Lung microvascular endothelial cell (primary cell): ENCODE results near the gene ABCC5. TPM values are rescaled to one million over a fixed set of nuclear protein-coding genes. Genes with fewer than 3 reads are reported as not detected.
"Not testable (repeated sequence)": the region's sequence is repeated elsewhere in the genome, so short reads cannot be mapped to it uniquely, and the experiment has no call there.

Experiments
- DNase-seq, 2 donors: peaks; one replicate each; pipeline versions ENCODE4 v3.0.0 to v3.0.0-alpha.2; 2010; ENCODE audit warnings: low read depth in 2 of 2
- total RNA-seq: library from RNA; depleted of rRNA; stranded (reverse); fragments of >200 nt; gene quantifications from 2 replicates; pipeline ENCODE4 v1.2.1, GENCODE V29; 2014

The ABCC5 gene
- total RNA-seq = 8.9 and 10.9 TPM in 2 replicates

DNA sequence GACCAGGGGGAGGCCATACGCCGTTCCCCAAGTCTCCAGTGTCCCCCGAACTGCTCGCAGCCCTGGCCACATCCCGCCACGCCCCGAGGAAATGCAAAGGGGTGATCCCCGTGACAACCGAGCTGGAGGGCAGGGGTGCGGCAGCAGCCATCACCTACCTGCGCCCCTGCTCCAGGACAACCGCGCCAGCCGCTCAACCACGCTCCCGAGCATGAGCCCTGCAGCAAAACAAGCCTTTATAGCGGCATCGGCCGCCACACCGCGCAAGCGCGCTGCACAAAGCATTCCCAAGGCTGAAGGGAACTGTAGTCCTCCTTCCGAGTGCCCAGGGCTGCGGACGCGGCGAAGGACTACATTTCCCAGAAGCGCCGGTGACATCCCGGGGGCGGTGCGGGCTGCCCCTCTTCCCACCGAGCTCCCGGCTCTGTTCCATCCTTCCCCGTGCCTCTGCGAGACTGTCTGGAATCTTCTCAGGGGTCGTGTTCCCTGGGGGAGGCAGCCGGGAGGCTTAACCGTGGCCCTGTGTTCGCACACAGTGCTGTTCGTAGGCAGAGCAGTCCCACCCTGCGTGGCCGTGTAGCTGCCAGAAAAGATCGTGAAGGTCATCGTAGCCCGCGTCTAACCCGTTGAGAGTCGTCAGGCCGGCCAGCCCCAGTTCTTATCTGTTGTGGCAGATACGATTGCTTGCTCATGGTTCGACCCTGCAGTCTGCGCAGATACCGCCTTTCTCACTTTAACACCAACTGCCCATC, at the start of gene ABCC5:
ABCC5 (minus strand) TSS at position 213 of the 752 bp plus-strand sequence. CDS start 3,492 bp downstream, outside the sequence.
- DNase-seq = peak; percentile 93 to 94

DNA sequence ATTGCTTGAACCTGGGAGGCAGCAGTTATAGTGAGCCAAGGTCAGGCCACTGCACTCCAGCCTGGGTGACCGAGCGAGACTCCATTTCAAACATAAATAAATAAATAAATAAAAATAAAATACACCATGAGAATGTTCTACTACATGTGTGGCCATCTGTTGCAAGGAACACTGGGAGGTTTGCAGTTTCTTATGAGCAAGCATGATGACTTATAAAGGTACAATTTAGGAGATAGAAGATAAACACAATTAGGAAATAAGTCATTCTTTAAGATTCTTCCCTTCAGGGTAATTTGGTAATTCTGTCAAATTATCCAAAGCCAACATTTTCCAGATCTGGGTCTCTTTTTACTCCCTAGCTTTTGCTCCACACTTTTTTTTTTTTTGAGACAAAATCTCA, 48.5 kb upstream of the ABCC5 start:
- no peak for DNase-seq

DNA sequence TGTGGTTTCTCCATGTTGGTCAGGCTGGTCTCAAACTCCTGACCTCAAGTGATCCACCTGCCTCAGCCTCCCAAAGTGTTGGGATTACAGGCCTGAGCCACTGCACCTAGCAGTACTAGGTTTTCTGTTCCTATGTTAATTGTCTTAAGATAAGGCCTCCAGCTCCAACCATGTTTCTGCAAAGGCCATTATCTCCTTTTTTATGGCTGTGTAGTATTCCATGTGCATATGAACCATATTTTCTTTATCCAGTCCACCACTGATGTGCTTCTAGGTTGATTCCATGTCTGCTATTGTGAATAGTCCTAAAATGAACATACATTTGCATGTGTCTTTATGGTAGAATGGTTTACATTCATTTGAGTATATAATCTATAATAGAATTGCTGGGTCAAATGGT, 45.0 kb upstream of the ABCC5 start:
- DNase-seq = no peak

DNA sequence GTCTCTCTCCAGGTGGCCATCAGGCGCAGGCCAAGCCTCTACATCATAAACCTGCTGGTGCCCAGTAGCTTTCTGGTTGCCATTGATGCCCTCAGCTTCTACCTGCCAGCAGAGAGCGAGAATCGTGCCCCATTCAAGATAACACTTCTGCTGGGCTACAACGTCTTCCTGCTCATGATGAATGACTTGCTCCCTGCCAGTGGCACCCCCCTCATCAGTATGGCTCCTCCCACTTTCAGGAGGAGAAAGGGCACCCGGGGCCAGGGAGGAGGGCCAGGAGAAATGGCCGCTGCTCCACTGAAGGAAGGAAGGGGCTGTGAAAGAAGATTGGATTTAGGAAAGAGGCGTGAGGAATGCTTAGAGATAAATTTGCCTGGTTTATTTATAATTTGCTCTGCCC, 41.7 kb upstream of the ABCC5 start:
- DNase-seq = no peak

DNA sequence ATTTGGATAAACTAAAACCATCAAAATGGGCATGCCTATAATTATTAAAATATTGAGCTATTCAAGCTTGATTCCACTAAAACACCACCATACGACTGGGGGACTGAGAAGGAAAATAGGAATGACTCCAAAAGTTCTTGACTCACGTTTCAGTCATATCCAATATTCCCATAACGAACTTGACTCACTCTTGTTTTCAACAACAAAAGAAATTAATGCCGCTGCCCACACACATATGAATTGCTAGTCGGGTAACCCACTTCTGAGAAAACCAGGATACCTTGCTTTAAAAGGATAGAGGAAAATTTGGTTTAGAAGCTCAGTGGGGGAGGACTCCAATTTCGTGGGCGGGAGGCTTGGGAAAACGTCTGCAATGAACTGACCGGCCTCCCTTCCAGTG, 40.3 kb upstream of the ABCC5 start:
- no peak for DNase-seq

DNA sequence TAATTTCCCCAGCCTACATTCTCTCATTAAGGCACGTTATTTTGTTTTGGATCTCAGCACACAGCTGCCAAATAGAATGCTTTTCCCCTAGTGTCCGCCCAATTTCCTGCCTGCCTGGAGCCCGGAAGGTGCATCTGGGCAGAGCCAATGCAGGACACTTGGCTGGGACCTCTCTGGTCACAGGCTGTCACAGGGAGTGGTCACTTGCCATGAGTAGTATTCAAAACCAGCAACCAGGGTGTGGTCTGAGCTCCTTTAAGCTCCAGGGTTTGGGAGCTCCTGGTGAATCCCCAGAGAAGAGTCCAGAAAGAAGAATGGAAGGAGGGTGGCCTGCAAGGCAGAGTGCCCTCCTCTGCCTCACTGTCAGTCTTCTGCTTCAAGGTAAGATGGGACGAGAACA, 35.1 kb upstream of the ABCC5 start, which contains the start of gene HTR3C:
HTR3C (plus strand) TSS at position 281 of the 400 bp plus-strand sequence; CDS start at position 315, 34 bp downstream.
- no peak for DNase-seq

DNA sequence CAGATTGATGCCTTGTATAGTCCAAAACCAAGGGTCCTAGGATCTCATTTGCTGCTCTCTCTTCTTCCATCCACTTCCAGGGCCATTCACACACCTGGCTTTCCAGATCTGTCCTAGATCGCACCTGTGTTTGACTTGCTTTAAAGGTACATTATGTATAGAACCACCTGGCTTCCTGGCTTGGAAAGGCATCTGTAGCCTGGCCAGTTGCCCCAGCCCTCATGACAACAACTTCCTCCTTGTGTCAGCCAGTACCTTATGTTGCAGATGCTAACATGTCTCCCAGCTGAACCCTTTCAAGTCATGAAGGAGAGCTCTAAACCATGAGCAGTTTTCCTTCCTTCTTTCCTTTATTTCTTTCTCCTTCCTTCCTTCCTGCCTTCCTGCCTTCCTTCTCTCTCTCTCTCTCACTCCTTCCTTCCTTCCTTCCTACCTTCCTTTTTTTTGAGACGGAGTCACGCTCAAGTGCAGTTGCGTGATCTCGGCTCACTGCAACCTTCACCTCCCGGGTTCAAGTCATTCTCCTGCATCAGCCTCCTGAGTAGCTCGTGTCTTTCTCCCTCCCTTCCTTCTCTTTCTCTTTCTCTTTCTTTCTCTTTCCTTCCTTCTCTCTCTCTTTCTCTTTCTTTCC, 32.6 kb upstream of the ABCC5 start:
- DNase-seq = no peak

DNA sequence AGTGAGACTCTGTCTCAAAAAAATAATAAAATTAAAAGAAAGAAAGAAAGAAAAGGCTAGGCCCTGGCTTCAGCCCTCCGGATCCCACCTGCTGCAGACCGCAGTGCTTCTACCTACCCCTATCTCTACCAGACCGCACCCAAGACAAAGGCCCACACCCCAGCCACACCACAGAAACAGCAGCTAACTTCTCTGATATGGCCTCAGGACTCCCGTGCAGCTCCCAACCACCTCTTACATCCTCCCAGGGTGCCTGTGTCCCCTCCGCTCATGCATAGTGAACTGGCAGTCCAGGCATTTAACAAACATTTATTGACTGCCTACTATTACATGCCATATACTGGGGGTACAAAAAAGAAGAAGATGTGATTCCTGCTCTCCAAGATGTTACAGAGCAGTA, 28.3 kb upstream of the ABCC5 start:
- DNase-seq = no peak

DNA sequence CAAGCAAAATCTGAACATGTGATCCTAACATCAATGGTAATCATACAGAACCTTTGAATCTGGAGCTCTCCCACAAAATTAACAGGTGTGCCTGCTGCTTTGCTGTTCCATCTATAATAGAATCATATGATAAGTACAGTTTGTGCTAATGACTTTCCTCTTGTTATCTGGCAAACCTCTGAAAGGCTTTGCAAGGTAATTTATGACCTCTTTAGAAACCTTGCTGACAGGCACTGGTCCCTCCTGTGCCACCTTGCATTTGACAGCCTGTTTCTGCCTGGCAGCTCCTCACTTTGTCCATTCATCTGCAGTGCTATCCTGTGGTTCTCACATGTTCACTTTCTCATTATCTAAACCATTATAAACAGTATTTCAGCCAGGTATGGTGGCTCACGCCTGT, 24.9 kb upstream of the ABCC5 start:
- DNase-seq = no peak

DNA sequence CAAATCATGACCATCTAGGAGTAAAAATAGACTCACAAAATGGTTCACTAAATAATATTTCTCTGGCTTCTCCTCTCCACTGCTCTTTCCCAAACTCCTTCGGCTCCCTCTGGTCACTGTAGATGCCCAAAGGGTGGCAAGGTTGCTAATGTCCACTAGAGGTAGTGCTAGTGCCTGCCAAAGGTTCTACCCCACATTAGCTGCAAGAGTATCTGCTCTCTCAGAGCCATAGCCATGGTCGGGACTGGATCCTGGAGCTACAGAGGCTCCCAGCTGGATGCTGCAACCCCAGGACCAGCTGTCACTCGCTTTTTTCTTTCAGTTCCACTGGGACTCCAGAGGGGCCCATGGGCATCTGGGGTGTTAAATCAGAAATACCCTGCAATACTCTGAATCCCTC, 22.3 kb upstream of the ABCC5 start:
- peak; percentile 37 to 58 for DNase-seq

DNA sequence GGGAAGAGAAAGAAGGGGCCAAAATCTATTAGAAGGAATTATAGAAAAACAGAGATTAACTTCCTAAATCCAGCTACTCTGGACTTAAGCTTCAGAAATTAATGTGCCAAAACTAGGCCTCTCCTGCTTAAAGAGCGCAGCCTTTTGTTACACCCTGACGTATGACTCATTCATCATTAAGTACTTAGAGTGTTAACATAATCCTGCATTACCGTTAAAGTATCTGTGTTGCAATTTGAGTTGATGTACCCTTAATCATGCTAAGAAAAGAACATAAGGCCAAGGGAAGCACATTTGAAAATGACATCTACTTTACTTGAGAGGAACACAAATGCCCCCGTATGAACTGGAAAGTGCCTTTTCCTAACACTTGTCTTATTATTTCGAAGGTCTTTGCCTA, 21.7 kb upstream of the ABCC5 start:
- DNase-seq = no peak

DNA sequence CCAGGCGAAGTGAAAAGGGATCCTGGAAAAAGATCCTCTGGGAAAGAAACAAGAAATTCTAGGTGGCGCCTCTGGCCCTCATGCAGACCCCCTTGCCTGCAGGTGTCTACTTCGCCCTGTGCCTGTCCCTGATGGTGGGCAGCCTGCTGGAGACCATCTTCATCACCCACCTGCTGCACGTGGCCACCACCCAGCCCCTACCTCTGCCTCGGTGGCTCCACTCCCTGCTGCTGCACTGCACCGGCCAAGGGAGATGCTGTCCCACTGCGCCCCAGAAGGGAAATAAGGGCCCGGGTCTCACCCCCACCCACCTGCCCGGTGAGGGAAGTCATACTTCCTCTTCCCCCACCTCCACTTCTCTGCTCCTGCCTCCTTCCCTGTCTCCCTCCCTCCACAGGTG, 20.6 kb upstream of the ABCC5 start:
- not testable (repeated sequence) for DNase-seq

DNA sequence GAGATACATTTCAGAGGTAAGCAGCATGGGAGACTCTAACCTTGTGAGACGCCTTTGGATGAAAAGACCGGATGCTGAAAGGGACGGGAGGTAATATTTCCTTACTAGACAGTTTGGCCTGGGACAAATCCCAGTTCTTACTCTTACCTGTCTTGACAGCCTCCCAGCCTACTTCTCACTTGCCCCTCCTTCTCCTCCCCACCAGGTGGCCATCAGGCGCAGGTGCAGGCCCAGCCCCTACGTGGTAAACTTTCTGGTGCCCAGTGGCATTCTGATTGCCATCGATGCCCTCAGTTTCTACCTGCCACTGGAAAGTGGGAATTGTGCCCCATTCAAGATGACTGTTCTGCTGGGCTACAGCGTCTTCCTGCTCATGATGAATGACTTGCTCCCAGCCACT, 20.1 kb upstream of the ABCC5 start:
- DNase-seq = no peak

DNA sequence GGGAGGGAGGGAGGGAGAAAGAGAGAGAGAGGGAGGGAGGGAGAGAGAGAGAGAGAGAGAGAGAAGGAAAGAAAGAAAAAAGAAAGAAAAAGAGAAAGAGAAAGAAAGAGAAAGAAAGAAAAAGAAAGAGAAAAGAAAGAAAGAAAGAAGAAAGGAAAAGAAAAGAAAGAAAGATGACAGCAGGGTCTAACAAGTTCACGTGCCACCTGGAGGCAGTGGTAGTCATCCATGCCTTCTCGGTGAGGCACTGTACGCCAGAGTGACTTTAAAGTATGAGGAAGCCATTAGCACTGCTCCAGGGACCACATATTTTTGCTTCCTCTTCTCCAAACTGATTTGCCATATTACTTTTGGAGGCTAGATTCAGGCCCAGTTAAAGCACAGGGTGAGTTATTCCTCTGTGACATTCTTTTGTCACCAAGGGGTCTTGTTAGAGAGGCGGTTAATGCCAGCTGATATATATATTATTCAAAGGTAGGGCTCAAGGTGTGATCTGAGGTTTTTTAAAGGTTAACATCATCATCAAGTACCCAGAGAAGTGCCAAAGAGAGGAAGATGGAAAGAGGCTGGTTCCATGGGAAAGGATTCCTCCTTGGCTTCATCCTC, 13.6 kb upstream of the ABCC5 start, which contains the start of gene HTR3D:
HTR3D (plus strand) TSS at position 556 of the 606 bp plus-strand sequence; CDS start at position 556, 0 bp downstream.
- no peak for DNase-seq

DNA sequence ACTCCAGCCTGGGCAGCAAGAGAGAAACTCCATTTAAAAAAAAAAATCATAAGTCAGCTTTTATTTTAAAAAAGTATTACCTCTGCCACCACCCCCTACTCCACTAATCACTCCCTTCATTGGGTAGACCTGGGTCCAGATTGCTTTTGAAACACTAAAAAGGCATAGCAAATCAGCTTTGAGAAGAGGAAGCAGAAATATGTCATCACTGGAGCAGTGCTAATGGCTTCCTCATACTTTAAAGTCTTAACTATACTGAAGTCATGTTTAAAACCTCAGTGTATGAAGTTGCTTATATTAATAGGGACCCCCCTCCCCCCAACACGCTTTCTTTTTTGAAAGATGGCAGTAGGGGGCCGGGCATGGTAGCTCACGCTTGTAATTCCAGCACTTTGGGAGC, 12.9 kb upstream of the ABCC5 start:
- DNase-seq = no peak

DNA sequence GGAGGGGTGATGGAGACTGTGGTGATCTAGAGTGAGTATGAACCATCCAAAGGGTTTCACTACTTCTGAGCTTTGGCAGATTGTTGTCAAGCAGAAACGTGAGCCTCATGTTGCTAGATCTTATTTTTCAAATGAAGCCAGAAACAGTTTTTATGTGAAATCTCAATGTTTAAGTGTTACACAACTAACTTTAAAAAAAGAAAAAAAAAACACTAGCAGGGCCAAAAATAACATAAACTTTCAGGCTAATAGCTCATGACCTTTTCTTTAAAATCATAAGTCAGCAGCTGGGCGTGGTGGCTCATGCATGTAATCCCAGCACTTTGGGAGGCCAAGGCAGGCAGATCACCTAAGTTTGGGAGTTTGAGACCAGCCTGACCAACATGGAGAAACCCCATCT, 11.8 kb upstream of the ABCC5 start:
- no peak for DNase-seq

DNA sequence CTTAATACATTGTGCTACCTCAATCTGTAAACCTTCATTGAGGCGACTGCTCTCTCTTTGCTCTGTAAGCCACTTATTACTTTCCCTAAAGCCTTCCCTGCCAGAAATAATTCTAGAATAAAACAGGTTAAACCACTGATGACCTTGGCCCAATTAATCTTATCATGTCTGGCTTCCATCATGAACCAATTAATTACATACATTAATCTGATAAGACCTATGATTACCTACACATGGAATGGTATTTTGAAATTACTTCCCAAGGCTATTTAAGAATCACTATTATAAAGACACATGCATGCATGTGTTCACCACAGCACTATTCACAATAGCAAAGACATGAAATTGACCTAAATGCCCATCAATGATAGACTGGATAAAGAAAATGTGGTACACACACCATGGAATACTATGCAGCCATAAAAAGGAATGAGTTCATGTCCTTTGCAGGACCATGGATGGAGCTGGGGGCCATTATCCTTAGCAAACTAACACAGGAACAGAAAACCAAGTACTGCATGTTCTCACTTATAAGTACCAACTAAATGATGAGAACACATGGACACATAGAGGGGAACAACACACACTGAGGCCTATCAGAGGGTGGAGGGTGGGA, 10.7 kb upstream of the ABCC5 start:
- DNase-seq = not testable (repeated sequence)

DNA sequence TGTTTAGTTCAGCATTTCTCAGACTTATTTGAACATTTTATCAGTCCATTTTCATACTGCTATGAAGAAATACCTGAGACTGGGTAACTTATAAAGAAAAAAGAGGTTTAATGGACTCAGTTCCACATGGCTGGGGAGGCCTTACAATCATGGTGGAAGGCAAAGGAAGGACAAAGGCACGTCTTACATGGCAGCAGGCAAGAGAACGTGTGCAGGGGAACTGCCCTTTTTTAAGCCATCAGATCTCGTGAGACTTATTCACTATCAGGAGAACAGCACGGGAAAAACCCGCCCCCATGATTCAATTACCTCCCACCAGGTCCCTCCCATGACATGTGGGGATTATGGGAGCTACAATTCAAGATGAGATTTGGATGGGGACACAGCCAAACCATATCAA, 7.6 kb upstream of the ABCC5 start:
- not testable (repeated sequence) for DNase-seq

DNA sequence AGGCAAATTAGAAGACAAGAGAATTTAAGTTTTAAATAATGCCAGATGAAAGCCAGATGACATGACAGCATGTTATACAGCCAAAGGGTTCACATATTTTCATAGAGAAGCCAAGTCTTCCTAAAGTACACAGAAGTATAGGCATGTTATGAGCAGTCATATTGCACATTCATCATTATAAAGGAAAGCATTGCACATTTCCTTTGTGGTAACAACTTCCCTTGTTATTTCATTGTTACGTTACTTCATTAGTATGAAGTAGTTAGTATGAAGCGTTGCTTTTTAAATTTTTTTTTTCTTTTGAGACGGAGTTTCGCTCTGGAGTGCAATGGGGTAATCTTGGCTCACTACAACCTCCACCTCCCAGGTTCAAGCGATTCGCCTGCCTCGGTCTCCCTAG, 4.6 kb upstream of the ABCC5 start:
- peak; percentile 38 to 80 for DNase-seq

DNA sequence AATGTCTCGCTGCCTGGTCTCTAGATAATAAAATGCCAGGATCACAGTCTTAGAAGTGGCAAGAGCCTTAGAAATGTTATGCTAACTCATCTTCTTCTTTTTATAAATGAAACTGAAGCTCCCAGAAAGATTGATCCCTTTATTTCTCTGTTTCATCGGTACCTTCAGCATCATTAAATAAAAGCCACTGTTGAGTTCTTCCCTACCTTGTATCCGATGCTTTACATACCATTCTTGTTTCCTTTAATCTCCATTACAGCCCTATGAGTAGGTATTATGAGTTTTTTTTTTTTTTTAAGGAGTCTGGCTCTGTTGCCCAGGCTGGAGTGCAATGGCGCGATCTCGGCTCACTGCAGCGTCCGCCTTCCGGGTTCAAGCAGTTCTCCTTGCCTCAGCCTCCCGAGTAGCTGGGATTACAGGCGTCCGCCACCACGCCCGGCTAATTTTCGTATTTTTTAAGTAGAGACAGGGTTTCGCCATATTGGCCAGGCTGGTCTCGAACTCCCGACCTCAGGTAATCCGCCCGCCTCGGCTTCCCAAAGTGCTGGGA, 815 bp upstream of the ABCC5 start:
- DNase-seq = no peak

DNA sequence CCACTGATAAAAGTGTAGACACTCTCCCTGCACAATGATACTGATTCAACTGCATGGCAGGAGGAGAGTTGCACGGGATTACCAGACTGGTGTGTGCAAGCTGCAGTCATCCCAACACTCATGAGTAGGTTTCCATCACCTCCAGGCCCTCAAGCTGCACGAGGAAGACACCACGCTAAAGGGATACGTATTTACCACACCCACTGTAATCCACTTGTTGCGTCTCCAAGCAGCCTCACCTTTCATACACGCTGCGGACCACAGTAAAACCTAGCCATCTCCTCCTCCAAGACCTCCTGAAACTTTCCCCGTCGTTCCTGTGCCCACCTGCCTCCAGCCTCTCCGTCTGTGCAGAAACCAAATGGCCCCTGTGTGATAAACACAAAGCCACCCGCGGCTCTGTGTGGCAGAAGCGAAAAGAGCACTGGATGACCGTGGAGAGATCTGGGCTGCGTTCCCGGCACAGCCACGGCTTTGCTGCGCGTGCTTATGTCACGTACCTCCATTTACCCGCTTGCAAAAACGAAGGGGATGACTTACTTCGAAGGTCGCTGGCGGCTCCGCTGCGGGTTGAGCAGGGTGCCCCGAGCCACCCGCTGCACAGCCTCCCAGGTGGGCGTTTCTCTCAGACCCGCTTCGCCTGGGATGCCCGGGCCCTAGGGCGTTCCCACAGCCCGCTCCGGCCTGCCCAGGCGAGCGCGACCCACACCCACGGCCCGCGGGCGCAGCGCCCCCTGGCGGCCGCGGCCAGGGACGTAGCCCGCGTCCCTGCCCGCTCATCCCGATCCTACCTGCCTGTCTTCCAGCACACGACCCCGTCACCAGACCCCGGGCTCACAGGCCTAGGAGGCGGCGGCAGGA, 643 bp downstream of the ABCC5 start:
- peak; percentile 62 to 79 for DNase-seq
